Measurements from ENCODE around the gene MAP1LC3B2. TPM values are rescaled to one million over a fixed set of nuclear protein-coding genes. Genes with fewer than 3 reads are reported as not detected.
A peak's percentile ranks its signal among the peaks of the same experiment; 100 is the strongest.

The MAP1LC3B2 gene
- total RNA-seq, 1 donor from 2014 or later, result not detected

DNA sequence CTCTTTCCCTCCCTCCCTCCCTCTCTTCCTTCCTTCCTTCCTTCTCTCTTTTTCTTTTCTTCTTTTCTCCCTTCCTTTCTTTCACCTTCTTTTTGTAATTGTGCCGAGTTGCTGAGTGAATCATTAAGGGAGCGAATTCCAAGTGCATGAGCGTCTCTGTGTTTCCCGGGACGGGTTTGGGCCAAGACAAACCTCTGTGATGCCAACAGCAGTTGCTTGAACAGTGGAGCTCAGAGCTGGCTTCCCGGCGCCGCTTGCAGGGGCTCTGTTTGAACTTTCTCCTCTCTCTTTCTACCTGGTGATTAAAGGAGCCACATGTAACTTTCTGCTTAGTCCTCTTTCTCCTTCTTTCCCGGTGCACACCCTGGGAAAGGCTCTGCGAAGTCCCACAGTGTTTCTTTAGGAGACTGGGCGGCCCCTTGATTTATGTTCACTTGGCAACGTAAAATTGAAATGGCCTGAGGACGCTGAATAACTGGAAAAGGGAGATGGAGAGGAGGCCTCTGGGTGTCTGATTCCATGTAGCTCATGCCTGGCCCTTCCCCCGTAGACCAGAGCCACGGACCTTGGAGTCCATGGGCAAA, 33.7 kb upstream of the MAP1LC3B2 start:
- peak overlapping the region in 2 of 3 donors; percentile 6 to 54 for H3K9ac ChIP-seq (ENCODE audit: low read depth in 1 of 3, low read length in 3 of 3)
- no peaks in the 10 kb centered on the region for H3K27me3 ChIP-seq (ENCODE audit: control insufficient read depth in 3 of 3, insufficient read depth in 3 of 3, low read length in 3 of 3)
- no peaks in the 10 kb centered on the region for H3K9me3 ChIP-seq (ENCODE audit: control insufficient read depth in 3 of 3, low read length in 3 of 3)
- peak overlapping the region; percentile 14 to 30 (median 29) for H3K4me3 ChIP-seq (ENCODE audit: low read length in 3 of 3)
- no peaks in the 10 kb centered on the region for H3K36me3 ChIP-seq (ENCODE audit: control insufficient read depth in 3 of 3, insufficient read depth in 3 of 3, low read length in 3 of 3)
- H3K27ac ChIP-seq (ENCODE audit: low read depth, low read length), result peak overlapping the region; percentile 54
- peaks cover 7 to 9% (median 7%) of the 10 kb centered on the region in 3 donors for H3K4me1 ChIP-seq (ENCODE audit: control insufficient read depth in 3 of 3, insufficient read depth in 3 of 3, low read length in 3 of 3)

DNA sequence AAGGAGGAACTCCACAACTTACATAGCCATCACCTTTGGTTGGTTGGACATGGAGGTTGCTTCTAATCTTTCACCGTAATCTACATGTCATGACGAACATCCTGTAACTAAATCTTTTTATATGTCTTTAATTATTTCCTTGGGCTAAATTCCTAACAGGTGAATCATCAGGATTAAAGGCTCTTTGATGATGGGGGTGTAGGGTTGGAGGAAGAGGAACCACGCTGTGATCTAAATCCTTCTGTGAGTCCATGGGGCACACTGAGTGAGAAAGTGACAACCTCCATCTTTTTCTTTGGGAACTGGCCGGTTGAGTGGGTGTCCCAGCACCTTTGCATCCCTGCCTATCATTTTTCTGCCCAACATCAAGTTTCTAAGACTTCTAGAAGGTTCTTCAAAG, 31.1 kb upstream of the MAP1LC3B2 start:
- Histone ChIP-seq H3K4me1 (ENCODE audit: control insufficient read depth in 3 of 3, insufficient read depth in 3 of 3, low read length in 3 of 3) (peaks cover 12 to 14% (median 13%) of the 10 kb centered on the region in 3 donors), H3K27ac (ENCODE audit: low read depth, low read length) (no peak overlapping the region), H3K27me3 (ENCODE audit: control insufficient read depth in 3 of 3, insufficient read depth in 3 of 3, low read length in 3 of 3) (no peaks in the 10 kb centered on the region), H3K4me3 (ENCODE audit: low read length in 3 of 3) (no peak overlapping the region), H3K36me3 (ENCODE audit: control insufficient read depth in 3 of 3, insufficient read depth in 3 of 3, low read length in 3 of 3) (no peaks in the 10 kb centered on the region), H3K9ac (ENCODE audit: low read depth in 1 of 3, low read length in 3 of 3) (no peak overlapping the region), H3K9me3 (ENCODE audit: control insufficient read depth in 3 of 3, low read length in 3 of 3) (no peaks in the 10 kb centered on the region)

DNA sequence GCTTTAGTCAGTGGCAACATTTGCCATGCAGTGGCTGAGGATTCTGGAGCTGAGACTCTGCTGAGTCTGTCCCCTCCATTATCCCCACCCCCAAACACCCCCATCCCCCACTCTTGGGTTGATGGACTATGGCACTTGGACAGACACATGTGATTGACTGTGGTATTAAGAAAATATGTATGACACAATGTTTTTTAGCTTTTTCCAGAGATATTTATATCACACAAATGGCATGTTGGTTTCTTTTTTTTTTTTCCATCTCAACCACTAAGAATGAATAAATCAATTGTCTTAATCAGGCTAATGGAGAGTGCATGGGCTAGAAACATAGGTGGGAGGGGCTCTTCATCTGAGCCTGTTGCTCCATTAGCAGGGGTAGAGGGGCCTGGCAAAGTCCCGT, 30.7 kb upstream of the MAP1LC3B2 start:
- Histone ChIP-seq H3K4me3 (ENCODE audit: low read length in 3 of 3) (no peak overlapping the region), H3K36me3 (ENCODE audit: control insufficient read depth in 3 of 3, insufficient read depth in 3 of 3, low read length in 3 of 3) (no peaks in the 10 kb centered on the region), H3K27me3 (ENCODE audit: control insufficient read depth in 3 of 3, insufficient read depth in 3 of 3, low read length in 3 of 3) (no peaks in the 10 kb centered on the region), H3K9me3 (ENCODE audit: control insufficient read depth in 3 of 3, low read length in 3 of 3) (no peaks in the 10 kb centered on the region), H3K9ac (ENCODE audit: low read depth in 1 of 3, low read length in 3 of 3) (no peak overlapping the region), H3K4me1 (ENCODE audit: control insufficient read depth in 3 of 3, insufficient read depth in 3 of 3, low read length in 3 of 3) (peaks cover 15 to 17% (median 17%) of the 10 kb centered on the region in 3 donors), H3K27ac (ENCODE audit: low read depth, low read length) (no peak overlapping the region)

DNA sequence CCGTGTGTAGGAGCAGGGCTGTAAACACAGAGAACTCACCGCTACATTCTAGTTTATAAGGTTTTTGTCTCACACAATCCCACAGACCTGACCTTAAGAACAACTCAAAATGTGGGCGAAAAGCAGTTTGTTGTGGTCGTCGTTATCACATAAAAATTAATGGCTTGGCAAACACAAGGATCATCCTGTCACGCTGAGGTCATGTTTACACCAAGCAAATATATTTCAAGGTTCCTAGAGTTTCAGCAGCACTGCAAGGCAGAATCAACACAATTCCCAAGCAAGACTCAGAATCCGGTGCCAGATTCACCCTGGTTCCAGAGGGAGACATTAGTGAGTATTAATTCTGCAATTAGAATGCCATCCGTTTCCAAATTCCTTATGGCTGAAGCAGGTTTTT, 30.1 kb upstream of the MAP1LC3B2 start:
- Histone ChIP-seq H3K27me3 (ENCODE audit: control insufficient read depth in 3 of 3, insufficient read depth in 3 of 3, low read length in 3 of 3) (no peaks in the 10 kb centered on the region), H3K9me3 (ENCODE audit: control insufficient read depth in 3 of 3, low read length in 3 of 3) (no peaks in the 10 kb centered on the region), H3K27ac (ENCODE audit: low read depth, low read length) (no peak overlapping the region), H3K4me1 (ENCODE audit: control insufficient read depth in 3 of 3, insufficient read depth in 3 of 3, low read length in 3 of 3) (peaks cover 17 to 18% (median 17%) of the 10 kb centered on the region in 3 donors), H3K4me3 (ENCODE audit: low read length in 3 of 3) (no peak overlapping the region), H3K36me3 (ENCODE audit: control insufficient read depth in 3 of 3, insufficient read depth in 3 of 3, low read length in 3 of 3) (no peaks in the 10 kb centered on the region), H3K9ac (ENCODE audit: low read depth in 1 of 3, low read length in 3 of 3) (no peak overlapping the region)

DNA sequence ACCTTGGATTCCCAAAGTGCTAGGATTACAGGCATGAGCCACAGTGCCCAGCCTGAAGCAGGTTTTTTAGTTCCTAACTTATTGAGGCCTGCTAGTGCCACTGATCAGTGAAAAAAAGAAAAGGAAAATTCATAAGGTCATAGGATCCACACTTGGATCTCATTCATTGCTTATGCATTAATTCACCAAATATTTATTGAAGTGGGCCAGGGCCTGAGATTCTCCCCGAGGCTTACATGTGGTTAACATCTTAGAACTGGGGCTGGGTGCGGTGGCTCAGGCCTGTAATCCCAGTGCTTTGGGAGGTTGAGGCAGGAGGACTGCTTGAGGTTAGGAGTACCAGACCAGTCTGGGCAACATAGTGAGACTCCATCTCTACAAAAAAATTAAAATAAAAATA, 29.5 kb upstream of the MAP1LC3B2 start:
- peaks cover 21 to 23% (median 21%) of the 10 kb centered on the region in 3 donors for H3K4me1 ChIP-seq (ENCODE audit: control insufficient read depth in 3 of 3, insufficient read depth in 3 of 3, low read length in 3 of 3)
- no peak overlapping the region for H3K27ac ChIP-seq (ENCODE audit: low read depth, low read length)
- H3K27me3 ChIP-seq (ENCODE audit: control insufficient read depth in 3 of 3, insufficient read depth in 3 of 3, low read length in 3 of 3), result no peaks in the 10 kb centered on the region
- no peak overlapping the region for H3K4me3 ChIP-seq (ENCODE audit: low read length in 3 of 3)
- no peaks in the 10 kb centered on the region for H3K36me3 ChIP-seq (ENCODE audit: control insufficient read depth in 3 of 3, insufficient read depth in 3 of 3, low read length in 3 of 3)
- no peaks in the 10 kb centered on the region for H3K9me3 ChIP-seq (ENCODE audit: control insufficient read depth in 3 of 3, low read length in 3 of 3)
- H3K9ac ChIP-seq (ENCODE audit: low read depth in 1 of 3, low read length in 3 of 3), result no peak overlapping the region

DNA sequence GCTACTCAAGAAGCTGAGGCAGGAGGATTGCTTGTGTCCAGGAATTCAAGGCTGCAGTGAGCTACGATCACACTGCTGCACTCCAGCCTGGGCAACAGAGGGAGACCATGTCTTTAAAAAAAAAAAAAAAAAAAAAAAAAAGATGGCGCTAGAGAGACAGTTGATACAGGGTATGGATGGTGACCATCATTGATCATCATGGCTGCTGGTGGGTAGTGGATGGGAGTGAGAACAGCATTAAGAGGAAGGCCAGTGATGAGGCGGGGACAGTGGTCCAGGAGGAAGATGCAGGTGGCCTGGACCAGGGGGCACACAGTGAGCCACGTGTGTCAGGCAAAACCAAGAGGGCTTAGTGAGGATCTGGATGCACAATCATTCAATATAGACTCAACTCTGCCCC, 26.8 kb upstream of the MAP1LC3B2 start:
- Histone ChIP-seq H3K9me3 (ENCODE audit: control insufficient read depth in 3 of 3, low read length in 3 of 3) (no peaks in the 10 kb centered on the region), H3K4me1 (ENCODE audit: control insufficient read depth in 3 of 3, insufficient read depth in 3 of 3, low read length in 3 of 3) (peaks cover 17 to 19% (median 18%) of the 10 kb centered on the region in 3 donors), H3K9ac (ENCODE audit: low read depth in 1 of 3, low read length in 3 of 3) (peak overlapping the region in 1 of 3 donors; percentile 28), H3K27me3 (ENCODE audit: control insufficient read depth in 3 of 3, insufficient read depth in 3 of 3, low read length in 3 of 3) (no peaks in the 10 kb centered on the region), H3K27ac (ENCODE audit: low read depth, low read length) (no peak overlapping the region), H3K4me3 (ENCODE audit: low read length in 3 of 3) (no peak overlapping the region), H3K36me3 (ENCODE audit: control insufficient read depth in 3 of 3, insufficient read depth in 3 of 3, low read length in 3 of 3) (no peaks in the 10 kb centered on the region)

DNA sequence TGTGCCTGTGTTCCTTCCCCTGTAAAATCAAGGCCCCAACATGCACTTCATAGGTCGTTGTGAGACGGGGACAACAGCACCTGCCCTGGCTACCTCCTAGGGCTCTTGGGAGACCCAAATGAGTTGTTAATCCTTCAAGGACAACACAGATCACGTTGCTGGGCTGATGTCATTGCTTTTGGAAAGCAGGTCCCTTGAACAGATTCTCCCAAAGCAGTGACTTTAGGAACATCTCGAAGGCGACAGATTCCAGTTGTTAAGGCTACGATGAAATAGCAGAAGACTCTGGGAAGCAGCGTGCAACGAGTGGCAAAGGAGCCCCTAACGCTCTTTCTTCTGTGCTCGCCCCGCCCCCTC, 26.2 kb upstream of the MAP1LC3B2 start:
- no peaks in the 10 kb centered on the region for H3K27me3 ChIP-seq (ENCODE audit: control insufficient read depth in 3 of 3, insufficient read depth in 3 of 3, low read length in 3 of 3)
- no peaks in the 10 kb centered on the region for H3K36me3 ChIP-seq (ENCODE audit: control insufficient read depth in 3 of 3, insufficient read depth in 3 of 3, low read length in 3 of 3)
- peak overlapping the region; percentile 85 for H3K27ac ChIP-seq (ENCODE audit: low read depth, low read length)
- H3K4me3 ChIP-seq (ENCODE audit: low read length in 3 of 3), result peak overlapping the region; percentile 56 to 75 (median 65)
- no peaks in the 10 kb centered on the region for H3K9me3 ChIP-seq (ENCODE audit: control insufficient read depth in 3 of 3, low read length in 3 of 3)
- peaks cover 17 to 19% (median 18%) of the 10 kb centered on the region in 3 donors for H3K4me1 ChIP-seq (ENCODE audit: control insufficient read depth in 3 of 3, insufficient read depth in 3 of 3, low read length in 3 of 3)
- peak overlapping the region in 1 of 3 donors; percentile 28 for H3K9ac ChIP-seq (ENCODE audit: low read depth in 1 of 3, low read length in 3 of 3)

DNA sequence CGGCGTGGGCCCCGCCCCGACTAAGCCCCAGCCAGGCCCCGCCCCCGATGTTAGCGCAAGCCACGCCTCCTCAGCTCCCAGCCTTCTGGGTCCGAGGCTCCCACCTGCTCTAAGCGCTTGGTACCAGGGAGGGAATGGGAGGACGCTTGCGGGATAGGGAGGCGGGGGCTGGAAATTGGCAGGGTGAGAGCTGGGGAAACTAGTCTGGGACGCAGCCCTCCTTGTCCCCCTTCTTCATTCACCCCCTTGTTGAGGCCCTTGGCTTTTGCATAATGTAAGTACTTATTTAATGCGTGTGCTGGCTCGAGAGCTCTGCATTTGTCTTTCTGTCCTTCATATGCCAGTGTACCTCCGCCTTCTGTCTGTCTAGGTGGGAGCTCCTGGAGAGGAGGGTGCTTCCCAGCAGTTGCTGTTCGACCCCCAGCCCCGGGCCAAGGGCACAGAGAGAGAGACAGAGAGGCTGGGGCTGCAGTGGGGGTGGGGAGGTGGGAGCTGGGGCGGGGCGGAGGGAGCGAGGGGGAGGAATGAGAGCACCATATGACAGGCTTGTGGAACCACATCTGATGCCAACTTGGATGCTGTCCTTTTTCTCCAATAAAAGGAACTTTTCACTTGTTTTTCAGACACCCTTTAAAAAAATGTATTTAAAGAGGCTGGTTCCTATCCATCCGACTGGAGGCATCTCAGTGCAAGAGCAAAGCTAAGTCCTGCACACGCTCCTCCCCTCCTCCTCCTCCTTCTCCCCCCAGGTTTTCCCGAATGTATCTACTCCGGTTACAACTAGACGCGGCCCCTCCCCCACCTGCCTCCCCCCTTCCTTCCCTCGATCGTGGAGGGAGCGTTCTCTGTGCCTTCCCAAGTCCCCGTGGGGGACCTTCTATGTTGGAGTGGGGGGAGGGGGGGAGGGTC, 25.6 kb upstream of the MAP1LC3B2 start:
- Histone ChIP-seq H3K4me3 (ENCODE audit: low read length in 3 of 3) (peak overlapping the region; percentile 75 to 76 (median 75)), H3K9ac (ENCODE audit: low read depth in 1 of 3, low read length in 3 of 3) (peak overlapping the region; percentile 67 to 80 (median 76)), H3K27ac (ENCODE audit: low read depth, low read length) (peak overlapping the region; percentile 85), H3K36me3 (ENCODE audit: control insufficient read depth in 3 of 3, insufficient read depth in 3 of 3, low read length in 3 of 3) (no peaks in the 10 kb centered on the region), H3K9me3 (ENCODE audit: control insufficient read depth in 3 of 3, low read length in 3 of 3) (no peaks in the 10 kb centered on the region), H3K27me3 (ENCODE audit: control insufficient read depth in 3 of 3, insufficient read depth in 3 of 3, low read length in 3 of 3) (no peaks in the 10 kb centered on the region), H3K4me1 (ENCODE audit: control insufficient read depth in 3 of 3, insufficient read depth in 3 of 3, low read length in 3 of 3) (peaks cover 17 to 23% (median 18%) of the 10 kb centered on the region in 3 donors)

DNA sequence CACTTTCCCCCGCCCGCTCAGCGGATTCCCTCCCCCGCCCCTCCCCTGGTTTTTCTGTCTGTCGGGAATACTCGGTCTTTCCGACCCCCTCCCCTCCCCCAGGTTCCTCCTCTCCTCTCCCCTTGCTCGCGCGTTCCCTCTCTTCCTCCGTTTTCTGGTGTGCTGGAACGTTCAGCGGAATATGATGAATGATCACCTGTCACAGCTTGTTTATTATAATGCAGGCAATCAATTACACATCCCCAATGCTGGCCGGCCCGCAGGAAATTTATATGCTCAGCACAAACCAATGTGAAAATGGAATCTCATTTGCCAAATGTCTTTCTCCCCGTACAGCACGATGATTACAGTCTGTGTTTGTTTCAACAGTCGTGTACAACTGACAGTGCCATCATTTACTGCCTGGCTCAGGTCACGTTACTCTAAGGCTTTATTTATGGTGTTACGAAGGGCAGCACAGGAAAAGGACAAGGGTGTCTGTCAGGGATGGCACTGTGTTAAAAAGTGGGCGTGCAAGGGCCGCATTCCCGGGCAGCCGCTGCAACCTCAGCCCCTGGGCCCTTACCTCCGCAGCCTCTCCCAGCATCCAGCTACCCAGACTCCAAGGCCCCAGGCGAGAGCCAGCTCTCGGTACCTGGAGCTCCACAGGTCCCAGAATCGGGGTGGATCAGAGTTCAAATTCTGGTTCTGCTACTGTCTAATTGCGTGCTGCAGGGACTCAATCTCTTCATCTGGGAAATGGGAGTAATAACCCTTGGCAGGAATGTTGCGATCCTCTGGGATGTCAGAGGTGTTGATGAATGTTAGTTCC, 24.7 kb upstream of the MAP1LC3B2 start:
- Histone ChIP-seq H3K9ac (ENCODE audit: low read depth in 1 of 3, low read length in 3 of 3) (peak overlapping the region; percentile 51 to 79 (median 67)), H3K9me3 (ENCODE audit: control insufficient read depth in 3 of 3, low read length in 3 of 3) (no peaks in the 10 kb centered on the region), H3K36me3 (ENCODE audit: control insufficient read depth in 3 of 3, insufficient read depth in 3 of 3, low read length in 3 of 3) (no peaks in the 10 kb centered on the region), H3K27me3 (ENCODE audit: control insufficient read depth in 3 of 3, insufficient read depth in 3 of 3, low read length in 3 of 3) (no peaks in the 10 kb centered on the region), H3K4me1 (ENCODE audit: control insufficient read depth in 3 of 3, insufficient read depth in 3 of 3, low read length in 3 of 3) (peaks cover 18 to 32% (median 24%) of the 10 kb centered on the region in 3 donors), H3K4me3 (ENCODE audit: low read length in 3 of 3) (peak overlapping the region; percentile 75 to 76 (median 75)), H3K27ac (ENCODE audit: low read depth, low read length) (peak overlapping the region; percentile 85)
